ENCODE measurements around the gene SNRPB.

Gene SNRPB

GRCh38 chr20:2485661-2486060, 15.1 kb upstream of the SNRPB start:
- DNase-seq (ENCODE audit: extremely low spot score) = no peak
- CTCF ChIA-PET = no interaction called here
- POLR2A ChIA-PET = no interaction called here
- TF ChIP-seq CTCF (IDR thresholded peaks at IDR 0.05; ENCODE audit: control extremely low read depth, extremely low read depth, low read depth, missing control alignments) = no peak

GRCh38 chr20:2485080-2485479, 14.5 kb upstream of the SNRPB start:
- DNase-seq (ENCODE audit: extremely low spot score) = no peak
- ChIA-PET POLR2A (no interaction called here), CTCF (interaction anchor here (0.5 to 1.2 kb wide), 2 partner anchors 14 to 231 kb away, joined by 3 read pairs; partner anchors contain the start of gene SNRPB)
- no peak for TF ChIP-seq CTCF (IDR thresholded peaks at IDR 0.05; ENCODE audit: control extremely low read depth, extremely low read depth, low read depth, missing control alignments)

GRCh38 chr20:2483504-2483903, 12.9 kb upstream of the SNRPB start:
- CTCF ChIA-PET = interaction anchor here (1.4 kb wide), 1 partner anchor 8 kb away, joined by 3 read pairs; no protein-coding TSS in a partner anchor
- no peak for DNase-seq (ENCODE audit: extremely low spot score)
- no peak for TF ChIP-seq CTCF (IDR thresholded peaks at IDR 0.05; ENCODE audit: control extremely low read depth, extremely low read depth, low read depth, missing control alignments)
- POLR2A ChIA-PET = no interaction called here

GRCh38 chr20:2480381-2480780, 9.8 kb upstream of the SNRPB start:
- POLR2A ChIA-PET = no interaction called here
- no peak for TF ChIP-seq CTCF (IDR thresholded peaks at IDR 0.05; ENCODE audit: control extremely low read depth, extremely low read depth, low read depth, missing control alignments)
- CTCF ChIA-PET = no interaction called here
- no peak for DNase-seq (ENCODE audit: extremely low spot score)

- ChIA-PET CTCF (interaction anchor here (0.8 to 2.8 kb wide), 10 partner anchors 7 to 48 kb away, joined by 3 to 13 read pairs (median 4); partner anchors contain the start of gene ZNF343), POLR2A (interaction anchor here (0.8 to 1.0 kb wide), 2 partner anchors 11 to 20 kb away, joined by 3 to 4 read pairs; no protein-coding TSS in a partner anchor)
- no peak for DNase-seq (ENCODE audit: extremely low spot score)
- TF ChIP-seq CTCF (IDR thresholded peaks at IDR 0.05; ENCODE audit: control extremely low read depth, extremely low read depth, low read depth, missing control alignments) = peak; percentile 9
These were observed 6.4 kb upstream of the SNRPB start for GRCh38 chr20:2476742-2477615.

- no peak for TF ChIP-seq CTCF (IDR thresholded peaks at IDR 0.05; ENCODE audit: control extremely low read depth, extremely low read depth, low read depth, missing control alignments)
- CTCF ChIA-PET = interaction anchor here (0.9 to 2.8 kb wide), 7 partner anchors 8 to 48 kb away, joined by 3 to 13 read pairs (median 4); no protein-coding TSS in a partner anchor
- DNase-seq (ENCODE audit: extremely low spot score) = no peak
- POLR2A ChIA-PET = interaction anchor here (0.8 kb wide), 1 partner anchor 9 kb away, joined by 3 read pairs; no protein-coding TSS in a partner anchor
These were observed 5.5 kb upstream of the SNRPB start for GRCh38 chr20:2475850-2476741.
